Hematopoietic multipotent progenitor cell treated with erythropoietin and hydrocortisone succinate and interleukin-3 and kit ligand, for 17 days (in vitro differentiated cells): Measurements from ENCODE around the gene SPAAR.
A peak's percentile ranks its signal among the peaks of the same experiment; 100 is the strongest.
"Not testable (repeated sequence)": the region's sequence is repeated elsewhere in the genome, so short reads cannot be mapped to it uniquely, and the experiment has no call there.

ENCODE experiments used
- DNase-seq: peaks from one replicate; pipeline ENCODE4 v3.0.0-alpha.2; 2015; ENCODE audit warnings: low spot score

The SPAAR gene

GRCh38 chr9:35923927-35924763 is 14.9 kb downstream of the SPAAR start:
- peak; percentile 29 for DNase-seq

GRCh38 chr9:35928591-35929452 is 19.5 kb downstream of the SPAAR start:
- no peak for DNase-seq

GRCh38 chr9:35929453-35929718 is 20.1 kb downstream of the SPAAR start:
- no peak for DNase-seq

- no peak for DNase-seq
Measured at GRCh38 chr9:35930521-35930920, 21.2 kb downstream of the SPAAR start.

GRCh38 chr9:35930989-35931388 is 21.7 kb downstream of the SPAAR start:
- DNase-seq, result no peak

- DNase-seq, result no peak
Measured at GRCh38 chr9:35932735-35933134, 23.4 kb downstream of the SPAAR start.

GRCh38 chr9:35933550-35934067 is 24.3 kb downstream of the SPAAR start:
- no peak for DNase-seq

GRCh38 chr9:35934069-35934468 is 24.8 kb downstream of the SPAAR start:
- DNase-seq, result not testable (repeated sequence)

- DNase-seq, result no peak
Measured at GRCh38 chr9:35935261-35935660, 26.0 kb downstream of the SPAAR start.

GRCh38 chr9:35935755-35936509 is 26.6 kb downstream of the SPAAR start:
- DNase-seq, result no peak

GRCh38 chr9:35937227-35937626 is 27.9 kb downstream of the SPAAR start:
- no peak for DNase-seq

- no peak for DNase-seq
Measured at GRCh38 chr9:35938474-35939356, 29.4 kb downstream of the SPAAR start.

- DNase-seq, result no peak
Measured at GRCh38 chr9:35939679-35940250, 30.5 kb downstream of the SPAAR start.

GRCh38 chr9:35940458-35941407 is 31.4 kb downstream of the SPAAR start:
- DNase-seq, result no peak

- DNase-seq, result no peak
Measured at GRCh38 chr9:35942286-35942685, 33.0 kb downstream of the SPAAR start.

GRCh38 chr9:35944173-35944572 is 34.9 kb downstream of the SPAAR start:
- DNase-seq, result no peak

- DNase-seq, result no peak
Measured at GRCh38 chr9:35944841-35945240, 35.6 kb downstream of the SPAAR start.

- DNase-seq, result peak; percentile 32
Measured at GRCh38 chr9:35945341-35946018, 36.2 kb downstream of the SPAAR start.

GRCh38 chr9:35948451-35948850 is 39.2 kb downstream of the SPAAR start:
- DNase-seq, result no peak
